Pulmonary artery endothelial cell (primary cell): Measurements from ENCODE around the gene TMEM178A. TPM values are rescaled to one million over a fixed set of nuclear protein-coding genes. Genes with fewer than 3 reads are reported as not detected.
"Not testable (repeated sequence)": the region's sequence is repeated elsewhere in the genome, so short reads cannot be mapped to it uniquely, and the experiment has no call there.

Experiments used
- DNase-seq: peaks from one replicate; pipeline ENCODE4 v3.0.0-alpha.2; 2011; ENCODE audit warnings: low read depth, low spot score
- total RNA-seq: library from RNA; depleted of rRNA; stranded (reverse); fragments of >200 nt; gene quantifications from 2 replicates; pipeline ENCODE4 v1.2.3, GENCODE V29; 2014

The TMEM178A gene
- total RNA-seq, 1 donor from 2014 or later = 0.99 TPM

DNA sequence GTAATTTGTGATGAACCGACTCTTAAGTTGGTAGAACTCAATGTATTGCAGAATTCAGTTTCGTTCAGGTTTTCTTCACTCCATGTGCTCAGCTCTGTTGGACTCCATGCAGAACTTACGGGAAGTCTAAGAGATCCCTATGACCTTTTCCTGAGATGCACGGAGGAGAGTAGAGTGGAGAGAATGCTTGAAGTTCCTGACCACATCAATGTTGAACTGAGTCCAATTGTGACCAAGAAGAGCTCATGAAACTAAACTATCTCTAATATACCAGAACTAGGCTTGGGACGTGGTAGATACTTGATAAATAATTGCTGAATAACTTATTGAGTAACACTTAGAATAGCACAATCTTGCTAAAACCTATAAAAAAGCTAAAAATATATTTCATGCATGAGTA is 47.2 kb downstream of the TMEM178A start:
- no peak for DNase-seq

- DNase-seq = no peak
Observed at GRCh38 chr2:39715095-39715494, 49.4 kb downstream of the TMEM178A start.

- DNase-seq = no peak
Observed at GRCh38 chr2:39715822-39716221, 50.1 kb downstream of the TMEM178A start.

DNA sequence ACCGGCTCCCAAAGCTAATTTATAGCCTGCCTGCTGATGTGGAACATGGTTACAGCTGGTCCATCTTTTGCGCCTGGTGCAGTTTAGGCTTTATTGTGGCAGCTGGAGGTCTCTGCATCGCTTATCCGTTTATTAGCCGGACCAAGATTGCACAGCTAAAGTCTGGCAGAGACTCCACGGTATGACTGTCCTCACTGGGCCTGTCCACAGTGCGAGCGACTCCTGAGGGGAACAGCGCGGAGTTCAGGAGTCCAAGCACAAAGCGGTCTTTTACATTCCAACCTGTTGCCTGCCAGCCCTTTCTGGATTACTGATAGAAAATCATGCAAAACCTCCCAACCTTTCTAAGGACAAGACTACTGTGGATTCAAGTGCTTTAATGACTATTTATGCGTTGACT is 51.4 kb downstream of the TMEM178A start:
- DNase-seq = no peak

- DNase-seq = no peak
Observed at GRCh38 chr2:39718483-39718882, 52.8 kb downstream of the TMEM178A start.

GRCh38 chr2:39719317-39719716 is 53.6 kb downstream of the TMEM178A start:
- no peak for DNase-seq

DNA sequence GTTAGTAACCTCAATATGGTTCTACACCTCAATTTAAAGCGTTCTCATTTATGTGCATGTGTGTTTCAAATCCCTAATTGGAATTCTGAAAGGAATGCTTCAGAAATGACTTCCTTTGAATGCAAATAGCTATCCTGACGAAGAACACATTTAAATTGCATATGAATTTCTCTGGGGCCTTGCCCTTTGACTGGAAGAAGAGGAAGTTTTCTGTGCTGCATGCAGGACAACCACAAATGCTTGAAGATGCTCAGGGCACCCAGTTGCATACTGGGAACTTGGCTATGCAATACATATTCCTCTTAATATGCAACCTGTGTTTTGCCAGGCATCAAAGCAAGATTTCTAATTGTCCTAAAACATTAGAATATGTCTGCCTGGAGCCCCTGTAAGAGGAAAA is 55.3 kb downstream of the TMEM178A start:
- no peak for DNase-seq

- no peak for DNase-seq
Observed at GRCh38 chr2:39723497-39723896, 57.8 kb downstream of the TMEM178A start.

- no peak for DNase-seq
Observed at GRCh38 chr2:39723946-39724827, 58.5 kb downstream of the TMEM178A start.

GRCh38 chr2:39724828-39725144 is 59.1 kb downstream of the TMEM178A start:
- no peak for DNase-seq

- no peak for DNase-seq
Observed at GRCh38 chr2:39725401-39725800, 59.7 kb downstream of the TMEM178A start.

DNA sequence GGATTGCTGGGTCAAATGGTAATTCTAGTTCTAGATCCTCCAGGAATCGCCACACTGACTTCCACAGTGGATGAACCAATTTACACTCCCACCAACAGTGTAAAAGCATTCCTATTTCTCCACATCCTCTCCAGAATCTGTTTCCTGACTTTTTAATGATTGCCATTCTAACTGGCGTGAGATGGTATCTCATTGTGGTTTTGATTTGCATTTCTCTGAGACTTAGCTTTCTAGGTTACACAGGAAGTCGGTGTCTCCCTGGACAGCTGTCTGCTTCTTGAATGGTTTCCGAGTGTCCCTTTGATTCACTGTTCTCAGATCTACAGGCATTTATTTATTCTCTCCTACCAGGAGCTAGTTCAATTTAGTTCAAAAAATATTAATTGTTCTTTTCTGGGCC is 62.4 kb downstream of the TMEM178A start:
- DNase-seq = not testable (repeated sequence)

- no peak for DNase-seq
Observed at GRCh38 chr2:39728941-39729351, 63.2 kb downstream of the TMEM178A start.

GRCh38 chr2:39730276-39730675 is 64.6 kb downstream of the TMEM178A start:
- DNase-seq = no peak

GRCh38 chr2:39730685-39731302 is 65.1 kb downstream of the TMEM178A start:
- DNase-seq = no peak

DNA sequence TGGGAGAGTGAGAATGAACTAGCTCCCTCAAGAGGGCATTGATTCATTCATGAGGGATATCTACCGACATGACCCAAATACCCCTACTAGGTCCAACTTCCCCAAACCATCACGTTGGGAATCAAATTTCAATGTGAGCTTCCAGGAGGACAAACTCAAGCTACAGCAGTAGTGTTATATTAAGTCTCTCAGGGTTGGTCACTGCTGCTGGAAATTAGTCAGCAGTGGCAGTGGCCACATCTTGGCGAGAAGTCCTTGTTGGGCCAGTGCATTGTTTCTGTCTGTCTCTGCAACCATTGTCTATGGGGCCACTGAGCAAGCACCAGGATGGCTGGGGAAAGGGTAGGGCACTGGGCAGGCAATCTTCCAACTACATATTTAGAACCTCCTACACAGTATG is 65.8 kb downstream of the TMEM178A start:
- DNase-seq = no peak

DNA sequence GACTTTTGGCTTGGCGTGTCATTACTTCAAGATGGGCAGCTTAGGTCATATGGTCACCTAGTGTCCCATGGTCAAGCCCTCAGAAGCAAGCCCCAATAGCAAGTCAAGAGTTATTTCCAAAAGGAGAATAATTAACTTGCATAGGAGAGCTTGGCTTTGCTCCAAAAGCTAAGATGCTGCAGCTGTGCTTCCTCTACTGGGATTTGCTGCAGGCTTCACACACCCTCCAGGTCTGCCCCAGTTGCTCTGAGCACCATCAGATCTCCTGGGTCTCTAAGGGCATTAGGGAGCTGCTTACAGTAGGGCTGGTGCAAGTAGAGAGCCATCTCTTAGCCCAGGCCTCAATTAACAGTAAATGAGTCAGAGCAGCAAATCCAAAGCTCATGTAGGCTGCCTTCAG is 66.8 kb downstream of the TMEM178A start:
- no peak for DNase-seq

- no peak for DNase-seq
Observed at GRCh38 chr2:39733070-39733674, 67.5 kb downstream of the TMEM178A start.

DNA sequence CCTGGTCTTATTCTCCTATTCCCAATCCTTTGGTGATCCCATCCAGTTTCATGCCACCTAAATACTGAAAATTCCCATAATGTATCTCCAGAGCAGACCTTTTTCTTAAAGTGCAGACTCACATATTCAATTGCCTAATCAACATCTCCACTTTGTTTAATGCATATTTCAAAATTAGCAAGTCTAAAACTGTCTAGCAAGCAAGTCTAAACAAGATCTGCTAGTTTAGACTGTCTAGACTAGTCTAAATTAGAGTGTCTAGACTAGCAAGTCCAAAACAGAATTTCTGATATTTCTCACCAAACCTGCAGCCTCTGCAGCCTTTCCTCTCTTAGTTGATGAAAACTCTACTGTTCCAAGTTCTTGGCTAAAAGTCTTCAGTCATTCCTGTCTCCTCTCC is 68.7 kb downstream of the TMEM178A start:
- DNase-seq = no peak

DNA sequence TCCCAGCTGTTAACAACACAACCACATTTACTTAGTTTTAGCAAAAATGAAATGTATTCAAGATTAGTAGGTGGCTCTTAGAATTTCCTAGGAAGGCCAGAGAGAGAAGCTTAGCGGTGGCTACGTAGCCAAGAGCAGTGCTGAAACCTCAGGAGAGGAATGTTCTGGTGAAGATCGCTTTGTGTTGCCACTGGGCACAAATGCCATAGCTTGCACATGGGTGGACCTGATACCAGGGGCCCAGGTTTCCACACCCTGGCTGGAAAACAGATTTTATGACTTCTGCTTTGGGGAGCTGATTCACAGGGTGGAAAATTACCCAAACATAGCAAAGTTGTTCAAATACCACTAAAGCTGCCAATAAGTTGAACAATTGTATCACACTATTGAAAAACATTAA is 69.9 kb downstream of the TMEM178A start:
- DNase-seq = no peak

- DNase-seq = no peak
Observed at GRCh38 chr2:39736640-39737039, 70.9 kb downstream of the TMEM178A start.

- DNase-seq = no peak
Observed at GRCh38 chr2:39737661-39738060, 71.9 kb downstream of the TMEM178A start.

GRCh38 chr2:39738936-39739335 is 73.2 kb downstream of the TMEM178A start:
- DNase-seq = no peak
